Panc1 (cell line): ENCODE results near the gene OR6B1.

Experiments
- CTCF ChIP-seq: fragments of 450-650 bp; IDR thresholded peaks from 2 replicates; pipeline ENCODE4 v1.5.1; 2017; ENCODE audit warnings: mild to moderate bottlenecking
- POLR2AphosphoS5 ChIP-seq: IDR thresholded peaks from 2 replicates; pipeline ENCODE4 v1.6.1; 2012; ENCODE audit warnings: mild to moderate bottlenecking, low read depth, low read length, moderate library complexity
- SIN3A ChIP-seq: IDR thresholded peaks from 2 replicates; pipeline ENCODE4 v1.6.1; 2012; ENCODE audit warnings: low read depth, mild to moderate bottlenecking, low read length, moderate library complexity, borderline replicate concordance; ENCODE audit not compliant: insufficient read depth
- TCF7L2 ChIP-seq: IDR thresholded peaks from 2 replicates; pipeline ENCODE4 v1.6.1; 2011; ENCODE audit warnings: mild to moderate bottlenecking, low read depth, low read length, inconsistent platforms
- TF ChIP-seq, protein P1 (sequence below), 2 experiments: IDR thresholded peaks; 2 replicates each; pipeline ENCODE4 v1.6.1; 2011 to 2012; ENCODE audit warnings: low read depth in 2 of 2, control low read depth in 1 of 2, low read length in 1 of 2, mild to moderate bottlenecking in 1 of 2, moderate library complexity in 1 of 2; ENCODE audit not compliant: insufficient read depth in 1 of 2

GRCh38 chr7:144019457-144019856, 19.3 kb downstream of the OR6B1 start:
- TF ChIP-seq CTCF (no peak), POLR2AphosphoS5 (no peak), SIN3A (no peak), TCF7L2 (no peak)
- TF ChIP-seq, protein P1, sequence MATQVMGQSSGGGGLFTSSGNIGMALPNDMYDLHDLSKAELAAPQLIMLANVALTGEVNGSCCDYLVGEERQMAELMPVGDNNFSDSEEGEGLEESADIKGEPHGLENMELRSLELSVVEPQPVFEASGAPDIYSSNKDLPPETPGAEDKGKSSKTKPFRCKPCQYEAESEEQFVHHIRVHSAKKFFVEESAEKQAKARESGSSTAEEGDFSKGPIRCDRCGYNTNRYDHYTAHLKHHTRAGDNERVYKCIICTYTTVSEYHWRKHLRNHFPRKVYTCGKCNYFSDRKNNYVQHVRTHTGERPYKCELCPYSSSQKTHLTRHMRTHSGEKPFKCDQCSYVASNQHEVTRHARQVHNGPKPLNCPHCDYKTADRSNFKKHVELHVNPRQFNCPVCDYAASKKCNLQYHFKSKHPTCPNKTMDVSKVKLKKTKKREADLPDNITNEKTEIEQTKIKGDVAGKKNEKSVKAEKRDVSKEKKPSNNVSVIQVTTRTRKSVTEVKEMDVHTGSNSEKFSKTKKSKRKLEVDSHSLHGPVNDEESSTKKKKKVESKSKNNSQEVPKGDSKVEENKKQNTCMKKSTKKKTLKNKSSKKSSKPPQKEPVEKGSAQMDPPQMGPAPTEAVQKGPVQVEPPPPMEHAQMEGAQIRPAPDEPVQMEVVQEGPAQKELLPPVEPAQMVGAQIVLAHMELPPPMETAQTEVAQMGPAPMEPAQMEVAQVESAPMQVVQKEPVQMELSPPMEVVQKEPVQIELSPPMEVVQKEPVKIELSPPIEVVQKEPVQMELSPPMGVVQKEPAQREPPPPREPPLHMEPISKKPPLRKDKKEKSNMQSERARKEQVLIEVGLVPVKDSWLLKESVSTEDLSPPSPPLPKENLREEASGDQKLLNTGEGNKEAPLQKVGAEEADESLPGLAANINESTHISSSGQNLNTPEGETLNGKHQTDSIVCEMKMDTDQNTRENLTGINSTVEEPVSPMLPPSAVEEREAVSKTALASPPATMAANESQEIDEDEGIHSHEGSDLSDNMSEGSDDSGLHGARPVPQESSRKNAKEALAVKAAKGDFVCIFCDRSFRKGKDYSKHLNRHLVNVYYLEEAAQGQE (IDR thresholded peaks at IDR 0.05; ENCODE audit: insufficient read depth in 1 of 2, low read depth in 2 of 2, low read length in 1 of 2), result no peak
